ENCODE measurements around the gene GNA15.
"Not testable (repeated sequence)": the region's sequence is repeated elsewhere in the genome, so short reads cannot be mapped to it uniquely, and the experiment has no call there.

The GNA15 gene
- 35.2 to 70.6 (median 53.2) reads per million in 18 experiments for total RNA-seq

- DNase-seq = peak; percentile 65 to 66
Observed at GRCh38 chr19:3135961-3136683, at the start of gene GNA15. TSS of gene GNA15 (plus strand) at chr19:3136033. CDS start at chr19:3136451, 418 bp downstream.

GRCh38 chr19:3087769-3088168, 48.1 kb upstream of the GNA15 start:
- DNase-seq = no peak

GRCh38 chr19:3089299-3089855, 46.5 kb upstream of the GNA15 start:
- DNase-seq = not testable (repeated sequence)

- DNase-seq = peak; percentile 5 to 35
Observed at GRCh38 chr19:3094601-3095440, 41.0 kb upstream of the GNA15 start.

- DNase-seq = peak in 1 of 2 donors; percentile 20
Observed at GRCh38 chr19:3095441-3096191, 40.2 kb upstream of the GNA15 start.

- no peak for DNase-seq
Observed at GRCh38 chr19:3096267-3096901, 39.4 kb upstream of the GNA15 start.

GRCh38 chr19:3096902-3097326, 38.9 kb upstream of the GNA15 start:
- DNase-seq = no peak

DNA sequence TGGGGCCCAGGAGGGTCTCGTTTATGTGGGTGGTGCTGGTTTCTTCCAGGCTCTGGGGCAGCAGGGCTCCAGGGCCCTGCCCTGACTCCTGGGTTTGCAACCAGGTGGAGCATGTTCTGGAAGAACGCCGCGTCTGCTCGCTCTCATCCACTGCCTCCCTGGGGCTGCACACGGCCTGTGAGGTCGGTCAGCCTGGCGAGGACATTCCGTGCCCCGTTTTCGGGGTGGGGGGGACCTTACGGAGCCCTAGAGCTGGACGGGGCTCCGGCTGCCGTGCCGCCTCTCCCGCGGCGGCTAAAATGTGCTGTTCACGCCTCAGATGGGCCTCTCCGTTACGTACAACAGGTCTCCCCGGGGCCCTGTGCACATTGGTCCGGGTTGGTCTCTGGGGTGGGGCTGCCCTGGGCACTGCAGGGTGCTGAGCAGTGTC, 38.4 kb upstream of the GNA15 start:
- DNase-seq = no peak

DNA sequence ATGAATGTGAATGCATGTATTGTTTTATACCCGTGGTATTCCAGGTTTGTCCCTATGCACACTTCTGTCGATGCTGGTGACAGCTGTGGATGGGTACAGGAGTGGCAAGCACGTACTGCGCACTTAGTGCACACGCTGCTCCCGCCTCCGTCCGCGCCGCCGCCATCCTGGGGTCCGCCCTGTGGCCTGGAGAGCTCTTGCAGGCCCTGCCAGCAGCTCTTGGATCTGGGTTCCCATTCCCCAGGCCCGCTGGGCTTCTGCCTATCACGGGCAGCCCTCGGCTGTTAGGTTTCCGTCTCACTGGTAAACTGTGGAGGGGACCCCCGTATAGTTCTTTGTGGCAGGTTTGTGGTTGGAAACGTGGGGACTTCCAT, 37.7 kb upstream of the GNA15 start:
- no peak for DNase-seq

- peak; percentile 27 to 36 for DNase-seq
Observed at GRCh38 chr19:3098515-3099346, 37.1 kb upstream of the GNA15 start.

GRCh38 chr19:3099347-3100145, 36.3 kb upstream of the GNA15 start:
- no peak for DNase-seq

DNA sequence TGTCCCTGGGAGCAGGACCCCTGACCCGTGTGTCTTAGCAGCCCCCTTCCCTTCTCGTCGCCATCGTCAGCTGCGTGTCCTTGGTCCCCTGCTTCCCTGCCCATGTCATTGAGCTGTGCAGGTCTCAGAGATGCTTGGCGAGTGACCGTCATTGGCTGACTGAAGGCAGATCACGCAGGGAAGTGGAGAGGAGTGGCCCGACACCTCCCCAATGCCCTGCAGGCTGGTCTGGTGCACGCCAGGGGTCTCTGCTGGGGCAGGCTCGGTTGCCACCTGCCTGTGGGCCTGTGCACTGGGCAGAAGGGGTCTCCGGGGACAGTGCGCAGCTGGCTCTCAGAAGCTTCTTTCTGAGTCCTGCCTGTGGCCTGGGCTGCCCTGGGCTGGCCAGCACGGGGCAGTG, 35.5 kb upstream of the GNA15 start:
- no peak for DNase-seq

GRCh38 chr19:3100747-3101730, 34.8 kb upstream of the GNA15 start:
- DNase-seq = no peak

DNA sequence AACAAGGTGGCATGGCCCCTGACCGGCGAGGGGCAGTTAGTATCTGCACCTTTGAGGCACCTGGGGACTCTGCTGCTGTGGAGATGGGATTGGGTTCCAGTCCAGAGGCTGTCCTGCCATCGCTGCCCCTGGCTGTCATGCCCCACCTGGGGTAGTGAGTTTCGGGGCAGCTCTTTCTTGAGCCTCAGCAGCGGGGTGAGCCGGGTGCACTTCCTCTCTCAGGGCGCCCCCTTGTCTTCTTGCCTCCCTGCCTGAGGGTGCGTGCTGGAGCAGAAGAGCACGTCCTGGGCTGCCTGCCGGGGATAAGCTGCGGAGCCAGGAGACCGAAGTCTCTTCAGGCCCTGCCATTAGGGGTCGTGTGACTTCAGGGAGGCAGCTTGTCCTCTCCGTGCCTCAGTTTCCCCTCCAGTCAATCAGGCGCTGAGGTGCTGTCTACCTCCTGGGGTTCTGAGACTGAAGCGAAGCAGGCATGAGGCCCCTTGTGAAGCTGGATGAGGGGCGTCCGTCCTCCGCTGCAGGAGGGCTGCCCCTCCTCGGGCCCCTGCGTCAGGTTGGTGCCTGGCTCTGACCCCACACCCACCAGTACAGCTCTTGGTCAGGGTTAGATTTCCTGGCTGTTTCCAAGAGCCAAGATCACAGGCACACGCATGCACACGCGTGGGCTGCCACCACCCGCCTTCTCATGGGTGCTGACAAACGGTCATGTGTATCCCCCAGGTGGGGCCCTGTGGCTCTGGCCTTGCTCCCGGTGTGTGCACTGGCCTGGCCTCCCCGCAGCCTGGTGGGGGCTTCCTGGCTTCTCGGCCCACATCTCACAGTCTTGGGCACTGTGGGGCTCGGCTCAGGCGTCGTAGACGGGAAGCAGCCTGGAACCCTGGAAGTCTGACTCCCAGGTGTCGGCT, 33.3 kb upstream of the GNA15 start:
- DNase-seq = no peak

GRCh38 chr19:3104708-3104983, 31.2 kb upstream of the GNA15 start:
- no peak for DNase-seq

DNA sequence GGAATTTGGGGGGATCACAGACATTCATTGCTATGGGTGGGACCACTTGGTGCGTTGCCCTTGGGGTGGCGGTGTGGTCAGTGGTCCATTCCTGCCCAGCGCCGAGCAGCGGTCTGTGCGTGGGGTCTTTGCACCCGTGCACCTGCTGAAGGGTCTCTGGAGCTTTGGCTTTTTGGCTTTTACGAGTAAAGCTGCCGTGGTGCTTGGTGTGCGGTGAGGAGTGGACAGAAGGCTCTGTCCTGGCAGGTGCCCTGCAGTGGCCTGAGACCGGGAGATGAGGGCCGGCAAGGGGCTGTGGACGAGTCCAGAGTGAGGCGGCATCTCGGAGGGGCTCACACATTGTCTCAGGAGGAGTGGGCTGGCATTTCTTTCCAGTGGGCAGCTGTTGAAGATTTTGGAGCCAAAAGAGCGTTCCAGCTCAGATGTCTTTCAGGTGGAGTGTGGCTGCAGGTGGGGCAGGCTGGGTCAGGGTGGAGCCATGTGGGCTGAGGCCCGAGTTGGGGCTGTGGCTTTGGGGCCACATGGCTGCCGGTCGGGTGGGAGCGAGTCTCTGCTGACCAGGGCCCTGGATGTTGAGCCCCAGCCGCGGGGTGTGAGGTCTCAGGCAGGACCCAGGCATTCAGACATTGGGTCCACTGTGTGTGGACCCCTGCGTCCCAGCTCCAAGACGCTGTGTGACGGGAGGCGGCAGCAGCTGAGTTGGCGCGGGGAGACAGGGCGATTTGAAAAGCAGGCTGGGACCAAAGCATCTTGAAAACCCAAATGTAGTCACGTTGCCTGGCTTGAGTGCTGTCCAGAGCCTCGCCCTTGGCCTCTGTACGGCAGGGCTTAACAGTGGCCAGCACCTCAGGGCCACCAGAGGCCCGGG, 30.0 kb upstream of the GNA15 start:
- no peak for DNase-seq

DNA sequence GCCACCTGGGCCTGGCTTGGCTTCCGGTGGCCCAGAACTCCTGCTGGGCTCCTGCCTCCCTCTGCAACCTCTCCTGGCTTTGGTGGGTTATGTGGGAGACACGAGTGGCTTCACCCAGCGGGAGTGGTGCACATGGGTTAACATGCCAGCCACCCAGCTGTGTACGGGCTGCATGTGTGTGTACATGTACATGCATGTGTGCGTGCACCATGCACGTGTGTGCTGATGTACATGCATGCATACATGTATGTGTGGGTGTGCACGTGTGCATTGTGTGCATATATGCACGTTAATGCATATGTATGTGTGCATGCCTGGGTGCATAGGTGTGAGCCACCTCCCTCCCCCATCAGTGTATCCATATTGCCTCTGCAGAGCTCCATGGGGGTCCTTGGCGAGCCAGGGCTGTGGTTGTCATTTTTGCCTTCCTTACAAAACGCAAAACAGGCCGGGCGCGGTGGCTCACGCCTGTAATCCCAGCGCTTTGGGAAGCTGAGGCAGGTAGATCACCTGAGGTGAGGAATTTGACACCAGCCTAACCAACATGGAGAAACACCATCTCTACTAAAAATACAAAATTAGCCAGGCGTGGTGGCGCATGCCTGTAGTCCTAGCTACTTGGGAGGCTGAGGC, 29.2 kb upstream of the GNA15 start:
- no peak for DNase-seq
